GM12878 (cell line): Measurements from ENCODE around the gene TTLL13. TPM values are rescaled to one million over a fixed set of nuclear protein-coding genes. Genes with fewer than 3 reads are reported as not detected.

Experiments used
- BCLAF1 ChIP-seq: fragments of 450-650 bp; IDR thresholded peaks from 2 replicates; pipeline ENCODE4 v1.6.1; 2017; ENCODE audit warnings: antibody characterized with exemption, mild to moderate bottlenecking, moderate library complexity
- CBX3 ChIP-seq: fragments of 200-600 bp; sonication (generic); IDR thresholded peaks from 2 replicates; pipeline ENCODE4 v1.6.1; 2016; ENCODE audit warnings: low read depth, borderline replicate concordance
- IRF4 ChIP-seq: IDR thresholded peaks from 2 replicates; pipeline ENCODE4 v1.6.1; 2011; ENCODE audit warnings: low read depth, low read length
- RELA ChIP-seq: fragments of 450-650 bp; IDR thresholded peaks from 2 replicates; pipeline ENCODE4 v1.8.0; 2014; ENCODE audit warnings: borderline replicate concordance; ENCODE audit not compliant: partially characterized antibody
- TCF12 ChIP-seq: IDR thresholded peaks from 2 replicates; pipeline ENCODE4 v1.6.1; 2011; ENCODE audit warnings: low read depth, mild to moderate bottlenecking, low read length
- YY1 ChIP-seq: IDR thresholded peaks from 2 replicates; pipeline ENCODE4 v1.6.1; 2011; ENCODE audit warnings: low read depth, mild to moderate bottlenecking, low read length
- ZBTB33 ChIP-seq: fragments of 450-650 bp; IDR thresholded peaks from 2 replicates; pipeline ENCODE4 v1.6.1; 2017; ENCODE audit warnings: mild to moderate bottlenecking
- ZNF274 ChIP-seq: IDR thresholded peaks from one replicate; pipeline ENCODE4 v1.8.0; 2011; ENCODE audit not compliant: insufficient read length, insufficient read depth
- polyA plus RNA-seq, 11 experiments: library from polyadenylated mRNA; depleted of rRNA in 4 of 11; unstranded in 6 of 11; stranded (reverse) in 5 of 11; fragments of >200 nt; fragmentation: Nextera tagmentation in 4 of 11; fragmentation: Illumina TruSeq in 1 of 11; extraction: Ambion mirVana in 4 of 11; extraction: Trizol in 1 of 11; gene quantifications; 1 replicate in 1 of 11; 2 replicates in 10 of 11; pipeline versions ENCODE4 v1.2.1 to v1.2.3, GENCODE V29; 2011 to 2016; ENCODE audit warnings: inconsistent platforms in 2 of 11, missing spikeins in 2 of 11, low read depth in 1 of 11
- total RNA-seq, 4 experiments: library from RNA; depleted of rRNA in 3 of 4; stranded (reverse); fragments of >200 nt in 3 of 4; fragmentation: Illumina TruSeq in 1 of 4; extraction: Trizol in 1 of 4; gene quantifications; 2 replicates each; pipeline versions ENCODE4 v1.2.1 to v1.2.3, GENCODE V29; 2013 to 2021

TTLL13 gene
- total and polyA plus RNA-seq, 10 of the 15 experiments (the other 5 are each of a cell fraction or from before 2014, with no cell fraction given), result 0.03 to 0.32 (median 0.13) TPM; not detected in 1

GRCh38 chr15:90227336-90227735 lies 22.0 kb upstream of the TTLL13 start (continued):
- no peak for TF ChIP-seq BCLAF1
- no peak for TF ChIP-seq ZBTB33
- TF ChIP-seq CBX3, result no peak
- no peak for TF ChIP-seq RELA
- no peak for TF ChIP-seq IRF4
- TF ChIP-seq YY1, result no peak
- TF ChIP-seq TCF12, result no peak
- TF ChIP-seq ZNF274, result no peak
- TF ChIP-seq, all 136 proteins: peak for 0
